Iris pigment epithelial cell (primary cell): ENCODE data around the gene CNGB1.
"Not testable (repeated sequence)": the region's sequence is repeated elsewhere in the genome, so short reads cannot be mapped to it uniquely, and the experiment has no call there.

Source experiments
- DNase-seq: peaks from one replicate; pipeline ENCODE4 v3.0.0-alpha.2; 2011; ENCODE audit warnings: low read depth

CNGB1 gene

DNA sequence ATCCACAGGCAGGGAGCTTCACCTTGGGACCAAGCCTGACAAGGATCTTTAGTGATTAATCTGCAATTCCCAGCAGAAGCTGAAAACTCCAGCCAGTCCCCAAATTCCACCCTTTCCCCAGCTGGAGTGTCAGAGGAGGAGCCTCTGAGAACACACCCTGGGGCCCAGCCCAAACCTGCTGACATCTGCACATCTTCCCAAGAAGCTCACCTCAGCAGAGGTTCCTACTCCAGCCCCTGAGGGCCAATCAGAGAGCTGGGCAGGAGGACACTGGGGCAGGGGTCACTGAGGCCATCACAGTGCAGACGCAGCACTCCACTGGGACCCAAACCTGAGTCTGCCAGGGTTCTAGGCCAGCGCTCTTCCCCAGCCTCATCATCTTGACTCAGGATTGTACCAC is 44.9 kb downstream of the CNGB1 start:
- no peak for DNase-seq

- no peak for DNase-seq
Measured at GRCh38 chr16:57925310-57925709, 45.6 kb downstream of the CNGB1 start.

DNA sequence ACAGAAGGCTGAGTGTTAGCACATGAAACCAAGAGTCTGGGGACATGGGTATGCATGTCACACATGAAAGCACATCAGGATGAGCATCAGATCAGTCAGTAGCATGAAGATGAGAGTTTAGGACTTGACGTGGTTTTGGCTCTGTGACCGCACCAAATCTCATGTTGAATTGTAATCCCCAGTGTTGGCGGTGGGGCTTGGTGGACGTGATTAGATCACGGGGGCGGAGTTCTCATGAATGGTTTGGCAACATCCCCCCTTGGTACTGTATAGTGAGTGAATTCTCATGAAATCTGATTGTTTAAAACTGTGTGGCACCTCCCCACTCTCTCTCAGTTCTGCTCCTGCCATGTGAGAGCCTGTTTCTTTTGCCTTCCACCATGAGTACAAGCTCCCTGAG is 46.4 kb downstream of the CNGB1 start:
- no peak for DNase-seq

DNA sequence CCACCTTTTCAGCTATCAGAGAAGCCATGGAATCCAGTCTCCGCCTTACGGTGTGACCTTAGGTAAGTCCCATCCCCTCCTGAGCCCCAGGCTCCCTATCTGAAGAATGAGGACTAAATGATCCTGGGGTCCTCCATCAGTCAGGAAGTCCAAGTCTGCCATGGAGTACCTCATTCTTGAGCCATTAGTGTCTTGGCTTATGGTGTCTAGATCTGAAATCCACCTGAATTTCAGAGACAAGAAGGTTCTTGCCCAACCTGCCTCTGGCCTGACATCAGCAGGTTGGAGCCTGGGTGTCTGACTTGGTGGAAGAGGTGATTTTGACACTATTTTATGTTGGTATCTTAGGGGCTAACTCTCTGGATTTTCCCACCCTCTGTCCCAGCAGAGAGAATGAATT is 47.1 kb downstream of the CNGB1 start:
- no peak for DNase-seq

DNA sequence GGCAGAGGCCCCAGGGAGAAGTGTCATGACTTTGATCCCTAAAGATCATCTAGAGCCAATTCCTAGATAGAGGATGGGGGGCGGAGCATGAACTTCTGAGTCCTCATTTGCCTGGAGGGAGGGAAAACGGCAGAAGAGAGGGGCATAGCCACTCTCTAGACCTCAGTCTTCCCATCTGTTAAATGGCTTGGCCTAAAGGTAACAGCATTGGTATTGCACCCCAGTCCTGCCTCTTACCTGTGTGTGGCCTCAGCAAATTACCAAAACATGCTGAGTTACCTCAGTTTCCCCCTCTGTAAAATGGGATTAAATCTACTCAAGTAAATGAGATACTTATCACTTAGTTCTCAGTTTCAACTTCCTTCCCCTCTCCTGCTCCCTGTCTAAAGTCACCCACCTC is 47.5 kb downstream of the CNGB1 start:
- no peak for DNase-seq

- DNase-seq = no peak
Measured at GRCh38 chr16:57920880-57921229, 50.1 kb downstream of the CNGB1 start.

DNA sequence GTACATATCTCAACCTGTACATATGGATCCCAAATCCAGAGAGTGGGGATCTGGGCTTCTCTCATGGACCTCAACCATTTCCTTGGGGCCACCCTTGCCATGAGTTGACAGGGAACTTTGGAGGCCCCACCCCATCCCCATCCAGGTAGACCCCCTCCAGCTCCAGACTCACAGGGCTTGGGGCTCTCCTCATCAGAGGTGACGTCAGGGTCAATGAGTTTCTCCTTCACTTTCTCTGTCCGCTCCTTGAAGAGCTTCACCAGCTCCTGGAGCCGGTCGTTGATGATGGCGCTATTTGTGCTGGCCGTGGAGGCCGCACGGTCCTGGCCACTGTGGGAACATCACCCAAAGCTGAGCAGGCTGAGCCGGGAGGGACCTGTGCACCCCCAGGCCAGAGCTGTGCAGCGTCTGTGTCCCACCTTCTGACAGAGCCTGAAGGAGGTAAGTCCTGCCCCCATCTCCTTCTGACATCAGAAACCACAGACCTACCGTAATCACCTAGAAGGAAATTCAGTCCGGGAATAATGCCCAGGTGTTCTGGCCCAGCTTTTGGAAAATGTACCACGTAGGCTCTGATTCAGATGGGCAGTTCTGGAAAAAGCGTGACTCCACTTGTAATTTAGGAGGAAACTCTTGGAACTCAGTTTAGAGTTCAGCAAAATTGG is 50.6 kb downstream of the CNGB1 start:
- no peak for DNase-seq

DNA sequence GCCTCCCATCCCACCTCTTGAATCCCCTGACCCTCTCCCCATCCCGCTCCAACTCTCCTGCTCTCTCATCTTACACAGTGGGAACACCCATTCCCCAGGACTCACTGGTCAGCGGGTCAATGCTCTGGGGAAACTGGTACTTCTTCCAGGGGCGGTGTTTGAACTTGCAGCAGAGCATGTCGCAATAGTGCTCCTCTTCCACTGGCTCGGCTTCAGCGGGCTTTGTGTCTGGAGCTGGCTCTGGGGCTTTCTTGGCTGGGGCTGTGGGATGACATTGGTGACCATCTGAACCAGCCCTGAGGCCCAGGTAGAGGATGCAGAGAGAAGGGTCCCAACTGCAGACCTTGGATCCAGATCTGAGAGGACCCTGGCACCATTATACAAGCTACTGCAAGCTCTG is 51.9 kb downstream of the CNGB1 start:
- DNase-seq = no peak

GRCh38 chr16:57918444-57918843 is 52.5 kb downstream of the CNGB1 start:
- DNase-seq = no peak

GRCh38 chr16:57917929-57918328 is 53.0 kb downstream of the CNGB1 start:
- DNase-seq = not testable (repeated sequence)

DNA sequence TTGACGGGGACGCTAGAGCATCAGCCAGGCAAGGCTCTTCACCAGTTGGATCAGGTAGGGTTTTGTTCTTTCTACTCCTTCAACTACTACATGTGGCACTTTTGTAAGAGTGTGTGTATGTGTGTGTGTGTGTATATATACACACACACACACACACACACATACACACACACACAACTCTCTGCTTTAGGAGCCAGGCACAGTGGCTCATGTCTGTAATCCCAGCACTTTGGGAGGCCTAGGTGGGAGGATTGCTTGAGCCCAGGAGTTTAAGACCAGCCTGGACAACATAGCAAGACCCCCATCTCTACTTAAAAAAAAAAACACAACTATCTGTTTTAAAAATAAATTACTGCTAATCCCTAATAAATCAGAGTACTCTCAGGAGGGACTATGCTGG is 53.4 kb downstream of the CNGB1 start:
- not testable (repeated sequence) for DNase-seq

DNA sequence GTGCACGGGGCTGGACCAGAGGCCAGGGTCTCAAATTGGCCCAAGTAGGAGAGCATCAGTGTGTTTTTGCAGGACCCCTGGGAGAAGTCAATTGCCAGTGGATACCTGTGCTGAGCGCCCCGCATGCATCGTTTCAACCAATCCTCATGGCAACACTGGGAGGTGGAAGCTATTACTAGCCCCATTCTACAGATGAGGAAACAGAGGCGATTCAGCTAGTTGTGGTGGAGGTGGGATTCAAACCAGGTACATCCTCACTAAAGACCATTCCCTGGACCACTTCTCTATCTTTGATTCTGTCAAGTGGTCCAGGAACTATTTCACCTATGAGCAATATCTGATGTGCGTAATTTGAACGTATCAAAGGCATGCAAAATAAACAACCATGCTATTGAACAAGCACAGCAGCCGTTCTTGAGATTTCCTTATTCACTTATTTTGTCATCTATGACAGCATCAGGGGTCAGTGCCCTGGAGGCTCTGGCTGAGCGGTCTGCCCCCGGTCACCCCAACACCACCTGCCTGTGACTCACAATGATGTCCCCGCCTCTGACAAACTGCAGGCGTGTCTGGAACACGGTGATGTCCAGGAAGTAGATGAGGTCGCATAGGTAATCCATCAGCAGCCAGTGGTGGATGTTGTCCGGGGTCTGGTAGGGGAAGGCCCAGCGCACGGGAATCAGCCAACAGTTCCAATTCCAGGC is 54.0 kb downstream of the CNGB1 start:
- DNase-seq = peak; percentile 27

DNA sequence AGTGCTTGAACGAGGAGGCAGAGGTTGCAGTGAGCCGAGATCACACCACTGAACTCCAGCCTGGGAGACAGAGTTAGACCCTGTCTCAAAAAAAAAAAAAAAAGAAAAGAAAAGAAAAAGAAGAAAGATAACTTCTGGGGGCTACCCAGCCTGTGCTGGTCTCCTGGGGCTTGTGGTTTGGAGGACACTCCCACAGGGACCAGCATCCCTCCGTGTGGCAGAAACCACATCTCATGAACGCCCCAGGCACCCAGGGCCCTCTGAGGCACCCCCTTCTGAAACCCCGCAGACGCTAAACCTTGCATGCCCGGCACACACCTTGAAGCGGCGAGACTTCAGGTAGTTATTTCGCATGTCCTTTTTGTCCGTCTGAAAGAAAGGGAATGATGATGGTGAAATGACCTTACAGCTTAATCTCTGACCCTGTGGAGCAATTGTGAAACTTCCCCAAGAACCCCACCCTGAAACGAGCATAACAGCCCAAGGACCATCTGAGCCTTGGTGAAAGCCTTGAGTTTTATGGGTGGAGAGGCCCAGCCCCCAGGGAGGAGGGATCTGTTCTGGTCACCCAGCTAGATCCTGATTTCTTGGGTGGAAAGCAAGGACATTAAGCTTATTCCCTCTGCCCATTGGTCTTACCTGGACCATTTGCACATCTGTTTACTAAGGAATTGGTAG is 55.0 kb downstream of the CNGB1 start:
- no peak for DNase-seq

DNA sequence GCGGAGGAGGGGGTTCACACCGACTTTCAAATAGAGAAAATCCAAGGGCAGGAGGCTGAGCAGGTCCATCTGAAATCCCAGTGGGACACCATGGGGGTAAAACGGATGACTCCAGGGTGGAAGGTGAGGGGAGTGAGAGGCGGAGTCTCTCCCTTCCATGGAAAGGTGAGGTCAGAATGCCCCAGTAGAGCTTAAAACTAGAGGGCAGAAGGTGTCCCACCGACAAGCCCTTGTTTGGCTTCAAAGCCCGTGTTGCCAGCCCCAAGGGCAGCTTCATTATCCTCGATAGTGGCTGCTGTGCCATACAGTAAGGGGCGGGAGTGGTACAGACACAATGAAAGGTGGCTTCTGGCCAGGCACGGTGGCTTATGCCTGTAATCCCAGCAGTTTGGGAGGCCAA is 55.7 kb downstream of the CNGB1 start:
- no peak for DNase-seq

GRCh38 chr16:57914244-57915173 is 56.4 kb downstream of the CNGB1 start:
- no peak for DNase-seq

- no peak for DNase-seq
Measured at GRCh38 chr16:57912529-57913260, 58.2 kb downstream of the CNGB1 start.

DNA sequence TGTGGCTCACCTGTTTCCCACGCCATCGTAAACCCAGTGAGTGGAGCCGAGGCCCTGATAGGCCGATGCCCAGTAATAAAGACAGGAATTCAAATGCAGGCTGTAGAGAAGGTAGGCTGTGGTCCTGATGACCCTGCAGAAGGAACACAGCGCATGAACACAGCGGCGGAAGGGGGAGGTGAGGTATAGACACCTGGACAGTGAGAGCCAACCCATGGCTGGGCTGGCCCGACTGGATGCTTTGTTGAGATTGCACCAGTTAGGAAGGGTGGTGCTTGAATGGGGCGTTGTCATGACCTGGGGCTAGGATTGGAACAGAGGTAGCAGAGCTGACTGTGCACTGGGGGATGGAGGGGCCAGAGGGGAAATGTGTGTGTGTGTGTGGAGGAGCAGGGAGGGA is 59.2 kb downstream of the CNGB1 start:
- no peak for DNase-seq

DNA sequence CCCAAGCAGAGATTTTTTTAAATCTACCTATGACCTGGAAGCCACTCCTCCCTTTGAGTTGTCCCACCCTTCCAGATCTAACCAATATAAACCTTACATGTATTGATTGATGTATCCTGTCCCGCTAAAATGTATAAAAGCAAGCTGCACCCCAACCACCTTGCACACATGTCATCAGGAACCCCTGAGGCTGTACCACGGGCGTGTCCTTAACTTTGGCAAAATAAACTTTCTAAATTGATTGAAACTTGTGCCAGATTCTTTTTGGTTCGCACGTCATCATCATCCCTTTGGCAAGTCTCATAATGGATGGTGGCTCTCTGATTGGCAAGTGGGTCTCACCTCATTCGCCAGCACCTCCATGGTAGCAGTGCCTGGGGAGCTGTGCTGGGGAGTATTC is 60.2 kb downstream of the CNGB1 start:
- no peak for DNase-seq

DNA sequence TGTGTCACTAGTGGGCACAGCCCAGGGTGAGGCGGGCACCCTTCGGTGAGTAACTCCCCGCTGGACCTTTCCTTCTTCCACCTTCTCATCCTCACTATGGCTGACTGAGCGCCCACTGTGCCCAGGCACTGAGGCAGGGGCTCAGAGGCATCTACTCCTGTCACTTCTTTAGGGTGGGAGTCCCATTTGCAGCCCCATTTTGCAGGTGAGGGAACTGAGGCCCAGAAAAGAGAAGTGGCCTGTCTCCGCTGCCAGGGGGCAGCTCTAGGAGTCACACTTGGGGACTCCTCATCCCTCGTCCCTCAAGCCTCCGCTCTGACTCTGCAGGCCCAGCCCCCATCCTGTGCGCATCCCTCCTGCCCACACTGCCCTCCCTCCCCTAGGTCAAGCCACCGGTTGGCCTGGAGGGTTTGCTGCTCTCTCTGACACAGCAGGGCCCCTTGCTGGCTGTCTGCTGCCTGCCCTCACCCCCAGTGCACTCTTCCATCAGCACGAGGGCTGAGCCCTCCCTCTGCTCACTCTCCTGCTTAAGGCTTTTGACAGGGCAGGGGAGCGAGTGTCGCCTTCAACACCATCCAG is 62.4 kb downstream of the CNGB1 start:
- no peak for DNase-seq

DNA sequence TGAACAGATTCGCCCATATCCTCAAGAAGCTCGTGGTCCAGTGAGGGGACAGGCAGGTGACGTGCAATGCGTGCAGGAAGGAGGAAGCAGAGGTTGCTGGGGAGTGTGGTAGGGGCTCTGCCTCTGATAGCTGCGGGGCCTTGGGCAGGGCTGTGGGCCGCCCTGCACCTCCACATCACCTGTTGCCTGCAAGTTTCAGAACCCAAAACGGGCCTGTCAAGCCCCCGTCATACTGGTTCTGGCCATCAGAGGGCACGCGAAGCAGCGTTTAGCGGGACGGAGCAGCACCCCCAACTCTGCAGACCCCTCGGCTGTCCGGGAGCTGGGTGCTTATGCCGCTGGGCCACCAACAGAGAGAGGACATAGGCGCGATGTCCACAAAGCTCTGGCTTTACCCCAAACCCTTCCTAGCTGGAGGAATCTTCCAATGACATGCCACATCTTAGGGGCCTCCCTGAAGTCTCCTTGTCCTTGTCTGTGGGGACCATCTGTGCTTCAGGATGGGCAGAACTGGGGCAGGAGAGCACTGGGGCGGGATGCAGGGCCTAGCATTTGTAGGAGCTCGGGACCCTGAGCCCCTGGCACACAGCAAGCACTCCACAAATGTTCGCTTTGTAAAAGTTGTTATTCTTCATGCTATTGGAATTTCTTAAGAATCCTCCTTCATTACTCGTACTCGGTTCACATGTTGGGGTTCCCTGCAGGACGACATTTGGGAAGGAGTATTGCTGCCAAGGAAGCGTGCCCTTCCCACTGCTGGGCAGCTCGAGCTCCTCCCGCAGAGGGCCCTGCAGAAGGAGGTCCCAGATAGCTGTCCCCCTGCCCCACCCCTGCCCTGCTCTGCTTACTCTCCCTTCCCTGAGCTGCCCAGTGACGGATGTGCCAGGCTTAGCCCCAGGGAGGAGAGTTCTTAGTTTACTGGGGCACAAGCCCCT is 64.3 kb downstream of the CNGB1 start:
- DNase-seq = peak; percentile 11
